ENCODE measurements around the gene RPS18.
"Not testable (repeated sequence)": the region's sequence is repeated elsewhere in the genome, so short reads cannot be mapped to it uniquely, and the experiment has no call there.

RPS18 gene

DNA sequence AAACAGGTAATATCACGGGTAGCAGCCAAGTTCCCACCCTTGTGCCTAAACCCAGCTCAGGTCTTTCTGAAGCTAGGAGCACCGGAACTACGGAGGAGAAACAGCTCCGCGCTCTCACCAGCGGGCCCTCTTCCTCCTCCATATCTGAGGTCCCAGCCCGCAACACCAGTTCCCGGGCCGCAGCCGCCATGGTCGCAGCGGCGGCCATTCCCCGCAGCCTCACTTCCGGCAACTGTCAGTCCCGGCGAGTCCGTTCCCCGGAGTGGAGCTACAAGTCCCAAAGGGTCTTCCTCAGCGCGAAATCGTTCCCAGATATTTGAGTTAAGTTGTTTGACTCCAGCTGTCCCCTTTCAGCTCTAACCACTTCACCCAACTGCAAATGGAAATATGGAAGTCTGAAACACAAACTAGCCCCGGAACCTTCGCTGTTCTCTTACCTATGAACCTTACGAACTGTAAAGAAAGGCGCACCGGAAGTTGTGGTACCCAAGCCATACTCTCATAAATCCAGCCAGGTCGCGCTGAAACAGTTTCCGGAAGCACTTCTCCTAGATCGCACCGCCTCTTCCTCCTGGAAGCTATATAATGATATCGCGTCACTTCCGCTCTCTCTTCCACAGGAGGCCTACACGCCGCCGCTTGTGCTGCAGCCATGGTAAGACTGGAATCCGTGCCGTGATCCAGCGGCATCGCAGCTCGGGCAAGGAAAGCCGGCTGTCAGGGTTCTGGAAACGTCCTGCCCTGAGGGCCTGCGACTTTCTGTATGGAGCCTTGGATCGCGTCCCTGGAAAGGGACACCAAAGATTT is at the start of gene RPS18, which contains the start of gene VPS52:
RPS18 (plus strand) TSS at position 608 of the 807 bp plus-strand sequence; CDS start at position 653, 45 bp downstream.
VPS52 (minus strand) TSS at position 409 of the 807 bp plus-strand sequence; CDS start at position 208, 201 bp downstream.
- DNase-seq = peak; percentile 97

DNA sequence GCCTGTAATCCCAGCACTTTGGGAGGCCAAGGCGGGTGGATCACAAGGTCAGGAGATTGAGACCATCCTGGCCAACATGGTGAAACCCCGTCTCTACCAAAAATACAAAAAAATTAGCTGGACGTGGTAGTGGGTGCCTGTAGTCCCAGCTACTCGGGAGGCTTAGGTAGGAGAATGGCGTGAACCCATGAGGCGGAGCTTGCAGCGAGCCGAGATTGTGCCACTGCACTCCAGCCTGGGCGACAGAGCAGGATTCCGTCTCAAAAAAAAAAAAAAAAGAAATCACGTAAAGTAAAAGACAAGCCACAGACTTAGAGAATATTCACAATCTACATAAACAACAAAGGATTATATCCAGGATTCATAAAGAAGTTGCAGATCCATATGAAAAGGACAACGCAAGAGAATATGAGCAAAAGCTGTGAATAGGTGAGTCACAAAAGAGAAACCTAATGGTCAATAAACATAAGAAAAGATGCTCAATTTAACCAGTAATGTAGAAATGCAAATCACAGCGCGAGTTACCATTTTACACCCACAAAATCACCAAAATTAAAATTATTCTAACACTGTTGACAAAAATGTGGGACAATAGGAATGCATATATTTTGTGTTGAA is 45.3 kb upstream of the RPS18 start:
- DNase-seq = not testable (repeated sequence)

DNA sequence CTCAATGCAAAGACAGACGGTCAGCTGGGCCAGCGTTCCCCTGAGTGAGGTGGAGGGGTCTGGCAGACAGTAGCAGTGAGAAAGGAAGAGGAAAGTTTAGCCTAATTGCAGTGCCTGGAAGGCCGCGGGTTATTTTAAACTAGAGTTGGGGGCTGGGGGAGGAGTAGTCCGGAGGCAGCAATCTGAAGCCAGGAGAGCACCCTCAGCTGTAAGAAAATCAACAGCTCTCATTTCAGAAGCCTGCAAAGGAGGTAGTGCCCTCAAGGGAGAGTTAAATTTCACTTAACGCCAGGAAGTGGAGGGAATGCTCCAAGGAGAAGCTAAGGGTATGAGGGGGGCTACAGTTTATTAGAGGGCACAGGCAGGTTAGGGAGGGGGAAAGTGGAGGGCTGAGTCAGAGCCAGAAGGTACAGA is 36.6 kb upstream of the RPS18 start:
- DNase-seq = no peak

DNA sequence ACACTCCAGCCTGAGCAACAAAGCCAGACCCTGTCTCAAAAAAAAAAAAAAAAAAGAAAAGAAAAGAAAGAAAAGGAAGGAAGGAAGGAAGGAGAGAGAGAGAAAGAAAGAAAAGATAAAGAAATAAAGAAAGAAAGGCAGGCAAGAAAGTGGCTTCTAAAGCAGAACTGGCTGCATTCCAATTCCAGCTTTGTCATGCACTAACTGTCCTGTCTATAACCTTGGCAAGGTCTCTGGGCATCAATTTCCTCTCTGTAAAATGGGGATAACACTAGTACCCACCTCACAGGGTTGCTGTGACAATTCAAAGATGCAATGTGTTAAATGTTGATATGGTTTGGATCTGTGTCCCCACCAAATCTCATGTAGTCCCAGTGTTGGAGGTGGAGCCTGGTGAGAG is 35.5 kb upstream of the RPS18 start:
- DNase-seq = no peak

DNA sequence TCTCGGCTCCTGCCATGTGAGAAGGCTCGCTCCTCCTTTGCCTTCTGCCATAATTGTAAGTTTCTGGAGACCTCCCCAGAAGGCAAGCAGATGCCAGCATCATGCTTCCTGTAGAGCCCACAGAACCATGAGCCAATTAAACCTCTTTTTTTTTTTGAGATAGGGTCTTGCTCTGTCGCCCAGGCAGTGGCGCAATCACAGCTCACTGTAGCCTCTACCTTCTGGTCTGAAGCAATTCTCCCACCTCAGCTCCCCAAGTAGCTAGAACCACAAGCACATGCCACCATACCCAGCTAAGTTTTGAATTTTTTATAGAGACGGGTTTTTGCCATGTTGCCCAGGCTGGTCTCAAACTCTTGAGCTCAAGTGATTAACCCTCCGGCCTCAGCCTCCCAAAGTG is 35.0 kb upstream of the RPS18 start:
- no peak for DNase-seq

DNA sequence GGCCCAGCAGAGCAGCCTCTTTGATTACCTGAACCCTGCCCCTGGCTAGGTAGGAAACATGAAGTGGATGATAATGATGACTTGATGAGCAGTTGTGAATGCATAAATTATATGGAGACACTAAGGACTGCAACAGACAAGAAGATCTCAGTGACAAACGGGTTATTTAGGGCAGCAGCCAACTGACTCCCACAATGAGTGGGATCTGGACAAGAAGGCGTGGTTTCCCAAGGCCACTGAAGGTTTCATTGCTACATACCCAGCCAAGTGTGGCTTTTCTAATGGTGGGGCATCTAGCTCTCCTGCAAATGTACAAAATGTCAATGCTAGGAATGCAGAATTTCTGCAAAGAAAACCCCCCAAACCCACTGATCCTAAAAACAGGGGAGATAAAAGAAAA is 34.1 kb upstream of the RPS18 start:
- no peak for DNase-seq

DNA sequence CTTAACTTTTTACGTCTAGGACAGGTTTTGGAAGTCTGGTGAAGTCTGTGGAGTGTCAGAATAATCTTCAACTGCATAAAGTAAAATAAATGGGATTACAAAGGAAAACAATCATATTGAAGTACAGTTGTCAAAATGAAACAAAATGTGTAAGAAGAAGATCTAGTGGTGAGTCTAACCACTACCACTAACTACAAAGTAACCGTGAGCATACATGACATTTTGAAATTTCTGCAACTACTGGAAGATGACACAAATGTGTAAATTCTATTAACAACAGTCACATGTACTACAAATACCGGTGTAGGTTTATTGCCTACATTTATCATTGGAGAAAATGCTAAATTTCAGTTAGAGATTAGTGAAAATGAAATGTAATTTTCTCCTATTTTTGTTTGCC is 29.9 kb upstream of the RPS18 start:
- DNase-seq = no peak

DNA sequence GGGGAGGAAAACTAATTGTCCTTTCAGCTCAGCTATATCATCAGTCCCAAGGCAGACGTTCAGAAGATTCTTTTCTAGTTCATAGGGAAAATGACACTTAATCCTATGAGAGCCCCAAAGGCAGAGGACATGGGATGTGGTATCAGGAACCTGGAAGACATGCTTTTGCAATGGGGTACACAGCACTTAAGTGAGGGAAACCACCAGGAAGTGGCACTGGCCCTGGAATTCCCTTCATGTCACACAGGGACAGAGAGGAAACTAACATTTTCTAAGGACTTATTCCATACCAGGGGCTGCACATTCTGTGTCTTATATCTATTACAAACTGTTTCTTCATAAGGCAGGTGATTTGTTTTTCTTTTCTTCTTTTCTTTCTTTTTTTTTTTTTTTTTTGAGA is 28.4 kb upstream of the RPS18 start:
- no peak for DNase-seq

DNA sequence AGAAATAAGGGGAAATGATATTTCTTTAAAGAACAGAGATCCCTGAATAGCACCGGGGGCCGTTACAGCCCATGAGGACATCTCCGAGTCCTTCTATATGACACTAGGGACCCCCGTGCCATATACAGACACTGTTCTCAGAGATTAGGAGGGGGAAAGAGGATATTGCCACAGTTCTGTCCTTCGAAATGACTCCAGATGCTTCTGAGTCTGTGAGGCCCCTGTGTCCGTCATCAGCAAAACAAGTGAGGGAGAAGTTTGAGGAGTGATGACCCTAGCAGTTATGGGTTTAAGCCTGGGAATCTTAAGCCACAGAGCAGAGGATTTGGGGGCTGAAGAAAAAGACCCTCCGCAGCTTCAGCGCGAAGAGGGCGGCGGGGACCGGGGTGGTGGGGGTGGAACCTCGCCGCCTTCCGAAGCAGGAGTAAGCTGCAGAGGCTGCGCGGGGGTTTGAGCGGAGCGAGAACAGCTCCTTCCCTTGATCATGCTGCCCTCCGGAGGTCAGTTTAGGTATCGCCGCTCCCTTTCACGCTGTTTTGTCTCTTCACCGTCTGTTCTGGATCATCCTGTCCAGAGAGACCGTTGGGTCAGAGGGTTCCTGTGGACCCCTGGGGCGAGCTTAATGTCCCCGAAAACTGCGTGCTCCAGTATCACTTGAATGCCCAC is 23.8 kb upstream of the RPS18 start:
- DNase-seq = peak; percentile 71

DNA sequence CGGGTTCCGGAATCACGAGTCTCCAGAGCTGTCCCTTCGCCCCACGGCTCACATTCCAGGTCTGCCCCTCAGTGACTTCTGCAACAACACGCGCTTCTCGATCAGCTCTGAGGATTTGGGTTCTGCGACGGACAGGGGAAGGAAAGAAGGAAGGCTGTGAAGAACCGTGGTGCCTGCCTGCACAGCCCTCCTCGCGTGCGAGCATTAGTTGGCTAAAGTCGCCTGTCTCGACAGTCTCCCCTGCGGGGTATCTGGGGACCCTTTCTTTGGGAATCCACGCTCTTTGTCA is 23.3 kb upstream of the RPS18 start:
- DNase-seq = no peak

DNA sequence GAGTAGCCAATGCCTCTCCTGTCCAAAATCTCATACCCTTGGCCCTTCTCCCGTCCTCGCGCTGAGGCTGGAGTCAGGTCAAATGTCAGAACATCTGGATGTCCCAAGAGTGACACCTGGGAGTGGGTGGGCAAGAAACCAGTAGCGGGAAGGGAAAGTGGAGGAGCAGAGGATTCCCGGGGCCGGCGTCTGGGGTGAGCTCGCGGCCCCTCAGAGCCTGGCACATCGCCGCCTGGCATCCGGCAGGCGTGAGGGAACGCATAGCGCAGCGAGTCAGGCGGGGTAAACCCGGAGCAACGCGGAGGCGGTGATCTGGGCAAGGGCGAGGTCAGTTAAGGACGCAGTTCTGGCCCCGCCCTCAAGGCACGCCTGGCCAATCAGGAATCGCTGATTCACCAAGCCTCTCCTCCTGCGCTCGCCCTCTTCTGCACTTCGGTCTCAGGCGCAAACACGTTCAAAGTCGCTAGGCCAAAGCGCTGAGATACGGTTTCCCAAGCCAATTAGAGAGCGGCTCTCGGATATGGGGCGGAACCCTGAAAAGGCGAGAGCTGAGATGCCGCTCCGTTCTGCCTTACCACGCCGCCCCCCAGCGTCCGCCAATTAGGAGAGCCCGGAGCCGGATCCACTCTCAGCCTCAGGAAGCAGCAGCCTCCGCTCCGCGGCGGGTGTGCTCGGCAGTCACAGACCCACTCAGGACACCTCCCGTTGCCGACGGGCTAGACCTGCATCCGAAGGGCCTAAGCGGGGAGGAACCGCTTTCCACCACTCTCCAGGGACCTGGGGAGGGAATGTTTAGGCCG is 22.7 kb upstream of the RPS18 start:
- peak; percentile 98 for DNase-seq

DNA sequence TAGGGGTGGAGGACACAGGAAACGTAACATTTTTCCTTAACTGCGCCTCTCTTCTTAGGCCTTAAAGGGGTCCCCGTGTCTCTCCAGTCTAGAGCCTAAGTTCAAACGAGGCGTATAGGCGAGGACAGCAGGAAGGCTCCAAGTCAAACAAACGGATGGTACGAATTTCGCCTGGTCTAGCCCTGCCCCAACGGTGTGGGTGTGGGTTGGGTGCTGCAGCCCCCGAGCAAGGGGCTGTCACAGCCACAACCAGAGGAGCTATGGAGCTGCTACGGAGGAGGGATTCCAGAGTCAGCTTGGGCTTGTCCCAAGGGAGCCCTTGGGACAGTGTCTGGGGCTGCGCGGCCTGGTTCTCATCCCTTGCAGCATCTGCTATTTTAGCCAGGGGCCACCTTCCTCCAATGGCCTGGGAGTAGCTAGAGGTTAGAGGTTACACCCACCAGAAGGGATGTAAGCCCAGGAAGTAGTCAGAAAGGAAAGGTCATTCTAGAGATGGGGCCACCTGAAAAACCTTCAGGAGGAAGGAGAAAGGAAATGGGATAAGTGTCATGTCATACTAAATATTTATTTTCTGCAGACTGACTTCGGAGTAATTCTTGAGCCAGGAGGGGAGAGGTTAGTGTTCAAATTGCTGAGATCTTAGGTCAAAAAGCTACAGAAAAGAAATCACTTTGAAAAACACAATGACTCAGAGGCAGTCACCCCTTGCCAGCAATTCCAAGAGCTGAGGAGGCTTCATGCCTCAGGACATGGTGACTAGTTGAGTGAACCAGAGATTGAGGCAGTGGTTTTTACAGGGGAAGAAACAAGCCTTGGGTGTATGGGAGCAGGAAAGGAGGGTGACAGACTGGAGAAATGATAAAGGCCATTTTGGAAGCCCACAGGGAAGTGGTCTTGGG is 21.9 kb upstream of the RPS18 start:
- no peak for DNase-seq

DNA sequence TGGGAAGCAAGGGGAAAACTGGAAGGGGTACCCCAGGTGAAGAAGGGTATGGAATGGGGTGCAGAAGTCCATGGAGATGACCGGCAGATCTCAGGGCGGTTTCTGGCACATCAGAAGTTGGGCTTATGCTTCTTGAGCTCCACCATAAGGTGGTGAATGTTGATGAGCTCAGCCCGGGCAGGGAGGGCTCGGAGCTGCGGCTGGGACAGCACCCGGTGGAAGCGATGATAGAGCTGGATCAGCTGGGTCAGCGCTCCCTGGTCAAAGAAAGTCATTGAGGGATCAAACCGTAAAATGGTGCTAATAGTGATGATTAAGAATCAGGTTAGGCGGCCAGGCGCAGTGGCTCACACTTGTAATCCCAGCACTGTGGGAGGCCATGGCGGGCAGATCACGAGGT is 21.1 kb upstream of the RPS18 start:
- DNase-seq = no peak

DNA sequence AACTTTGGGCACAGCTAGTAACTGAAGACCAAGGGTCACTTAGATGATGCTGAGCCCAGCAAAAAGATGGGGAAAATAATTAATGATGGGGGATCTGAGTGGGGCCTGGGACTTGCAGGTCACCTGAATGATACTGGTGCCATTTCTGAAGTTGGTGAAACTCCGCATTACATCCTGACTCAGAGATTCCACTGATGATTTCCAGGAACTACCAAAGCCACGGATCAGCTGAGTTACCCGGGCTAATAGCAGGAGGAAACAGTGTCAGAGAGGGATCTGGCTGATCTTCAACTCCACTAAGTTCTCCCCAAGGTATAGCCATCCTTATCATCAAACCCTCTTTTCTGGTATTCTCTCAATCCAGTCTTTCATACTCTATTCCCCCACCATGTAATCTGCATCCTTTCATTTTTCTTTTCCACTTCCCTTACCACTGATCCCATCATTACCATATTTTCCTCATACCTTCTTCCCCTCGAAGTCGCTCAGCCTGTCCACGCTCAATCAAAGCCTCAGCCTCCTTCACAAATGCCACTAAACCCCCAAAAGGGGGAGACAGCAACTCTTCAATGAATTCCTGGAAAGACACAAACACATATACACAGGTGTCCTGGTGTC is 20.4 kb upstream of the RPS18 start:
- no peak for DNase-seq

DNA sequence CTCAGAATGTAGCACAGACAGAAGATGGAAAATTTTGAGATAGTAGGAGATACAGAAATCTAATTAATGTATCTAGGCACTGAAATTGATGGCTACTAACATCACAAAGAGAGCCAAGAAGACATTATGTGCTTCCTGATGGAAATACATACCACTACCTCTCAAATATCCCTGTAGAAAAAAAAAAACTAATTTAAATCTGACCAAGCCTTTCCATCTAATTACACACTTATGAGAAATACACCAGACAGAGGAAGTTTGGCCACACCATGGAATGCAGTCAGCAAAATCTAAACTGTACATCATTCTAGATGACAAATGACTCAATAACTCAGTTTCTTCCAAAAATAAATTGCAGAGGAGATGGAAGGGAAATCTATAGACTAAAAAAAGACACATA is 19.1 kb upstream of the RPS18 start:
- DNase-seq = no peak

DNA sequence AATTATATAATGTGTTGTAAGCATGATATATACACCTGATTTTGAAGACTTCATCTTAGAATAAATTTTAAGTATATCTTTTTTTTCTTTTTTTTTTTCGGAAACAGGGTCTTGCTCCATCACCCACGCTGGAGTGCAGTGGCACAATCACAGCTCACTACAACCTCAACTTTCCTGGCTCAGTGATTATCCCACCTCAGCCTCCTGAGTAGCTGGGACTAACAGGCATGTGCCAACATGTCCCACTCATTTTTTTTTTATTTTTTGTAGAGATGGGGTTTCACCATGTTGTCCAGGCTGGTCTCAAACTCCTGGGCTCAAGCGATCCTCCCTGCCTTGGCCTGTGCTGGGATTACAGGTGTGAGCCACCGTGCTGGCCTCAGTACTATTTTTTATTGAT is 17.3 kb upstream of the RPS18 start:
- DNase-seq = no peak

DNA sequence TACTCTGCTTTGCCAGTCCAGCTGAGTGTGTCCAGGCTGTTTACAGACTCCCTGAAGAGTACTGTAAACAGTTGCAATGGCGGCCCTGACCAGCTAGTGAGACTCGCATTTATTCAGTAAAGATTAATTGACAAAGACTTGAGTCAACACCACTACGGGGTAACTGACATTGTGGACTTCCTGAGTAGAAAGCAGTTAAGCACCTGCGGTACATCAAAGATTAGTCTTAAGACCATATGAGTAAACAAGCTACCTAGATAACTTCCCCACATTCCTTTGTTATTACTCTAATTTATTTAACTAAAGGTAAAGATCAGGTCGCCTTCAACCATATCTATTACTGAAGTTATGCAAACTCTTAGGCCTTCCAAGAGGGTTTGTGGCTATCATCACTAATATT is 12.8 kb upstream of the RPS18 start:
- DNase-seq = no peak

DNA sequence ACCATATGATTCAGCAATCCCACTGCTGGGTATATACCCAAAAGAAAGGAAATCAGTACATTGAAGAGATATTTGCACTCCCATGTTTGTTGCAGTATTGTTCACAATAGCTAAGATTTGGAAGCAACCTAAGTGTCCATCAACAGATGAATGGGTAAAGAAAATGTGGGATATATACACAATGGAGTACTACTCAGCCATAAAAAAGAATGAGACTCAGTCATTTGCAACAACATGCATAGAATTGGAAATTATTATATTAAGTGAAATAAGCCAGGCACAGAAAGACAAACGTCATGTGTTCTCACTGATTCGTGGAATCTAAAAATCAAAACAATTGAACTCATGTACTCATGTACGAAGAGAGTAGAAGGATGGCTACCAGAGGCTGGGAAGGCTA is 9.4 kb upstream of the RPS18 start:
- DNase-seq = not testable (repeated sequence)

DNA sequence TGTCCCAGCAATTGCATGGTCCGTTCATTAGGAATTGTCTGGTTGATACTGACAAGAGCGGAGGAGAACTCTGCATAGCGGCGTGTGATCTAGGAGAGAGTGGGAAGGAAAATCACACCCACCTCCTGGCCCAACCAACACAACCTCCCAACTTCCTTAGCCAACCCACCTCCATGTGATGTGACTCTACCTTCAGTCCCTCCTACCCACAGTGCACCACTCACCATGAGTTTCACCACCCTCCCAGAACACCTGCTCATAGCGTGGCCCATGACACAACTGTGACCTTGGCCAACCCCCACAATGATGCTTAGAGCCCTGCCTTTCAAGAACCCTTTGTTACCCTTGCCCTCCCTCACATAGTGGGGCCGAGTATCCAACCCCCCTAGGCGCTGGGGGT is 7.9 kb upstream of the RPS18 start:
- DNase-seq = no peak

DNA sequence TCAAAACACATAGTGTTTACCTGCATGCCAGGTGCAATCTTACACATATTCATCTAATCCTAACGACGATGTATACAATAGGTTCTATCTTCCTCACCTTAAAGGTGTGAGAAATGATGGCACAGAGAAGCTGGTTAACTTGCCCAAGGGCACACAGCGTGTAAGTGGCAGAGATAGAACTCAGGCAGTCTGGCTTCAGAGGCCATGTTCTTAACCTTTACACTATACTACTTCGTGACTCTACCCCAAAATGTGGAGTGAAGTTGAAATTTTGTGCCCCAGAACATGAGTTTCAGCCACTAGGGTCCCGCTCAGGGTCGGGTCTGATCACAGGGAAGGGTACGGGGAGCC is 783 bp upstream of the RPS18 start:
- no peak for DNase-seq

DNA sequence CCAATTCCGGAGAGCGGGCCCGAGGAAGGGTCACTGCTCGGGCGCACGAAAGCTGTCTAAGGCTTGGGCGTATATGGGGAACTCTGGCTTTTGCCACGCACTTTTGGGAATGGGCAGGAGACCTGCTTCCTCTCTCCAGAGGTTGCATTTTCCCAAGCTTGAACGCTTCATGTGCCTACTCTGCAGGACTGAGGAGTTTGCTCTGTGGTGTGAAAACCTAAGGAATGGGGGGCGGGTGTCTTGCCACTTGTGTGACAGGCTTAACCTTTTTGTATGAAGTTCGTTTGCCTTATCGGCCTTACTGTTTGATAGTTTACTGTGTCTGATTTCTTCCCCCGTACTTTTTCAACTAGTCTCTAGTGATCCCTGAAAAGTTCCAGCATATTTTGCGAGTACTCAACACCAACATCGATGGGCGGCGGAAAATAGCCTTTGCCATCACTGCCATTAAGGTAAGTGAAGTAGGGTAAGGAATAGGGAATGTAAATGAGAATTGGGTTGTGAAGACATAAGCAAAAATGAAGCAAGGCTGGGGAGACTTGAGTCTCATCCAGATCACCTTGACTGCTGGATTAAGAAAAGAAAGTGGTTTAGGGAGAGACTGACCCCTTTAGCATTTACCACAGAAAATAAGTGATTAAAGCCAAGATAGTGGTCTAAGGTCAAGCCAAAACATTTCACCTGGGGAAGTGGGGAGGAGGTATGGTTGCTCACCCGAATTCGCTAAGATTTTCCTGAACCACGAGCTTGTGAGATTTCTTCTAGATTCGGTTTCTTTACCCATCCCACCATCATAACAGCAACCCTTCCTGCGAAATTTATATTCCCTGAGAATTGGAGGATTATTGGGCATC is 627 bp downstream of the RPS18 start:
- no peak for DNase-seq

Data from NCI-H774 (cell line).